ENCODE results near the gene OSBPL2.

GRCh38 chr20:62339647-62340062 is 101.3 kb downstream of the OSBPL2 start:
- no peak for TF ChIP-seq CTCF (IDR thresholded peaks at IDR 0.05 in 2 of 3, conservative IDR thresholded peaks at IDR 0.05 in 1 of 3; ENCODE audit: borderline replicate concordance in 1 of 3, insufficient read depth in 1 of 3, low read depth in 2 of 3, low read length in 2 of 3)
- TF ChIP-seq POLR2AphosphoS5 (IDR thresholded peaks at IDR 0.05; ENCODE audit: low read depth, low read length), result no peak
- no peak for TF ChIP-seq EZH2phosphoT487 (IDR thresholded peaks at IDR 0.05; ENCODE audit: borderline replicate concordance)
- TF ChIP-seq RAD21 (IDR thresholded peaks at IDR 0.05; ENCODE audit: low read depth), result no peak
- no peak for TF ChIP-seq EZH2 (IDR thresholded peaks at IDR 0.05)
- TF ChIP-seq EGR1 (IDR thresholded peaks at IDR 0.05; ENCODE audit: low read depth), result no peak
- TF ChIP-seq ATF3 (IDR thresholded peaks at IDR 0.05), result no peak
- no peak for TF ChIP-seq REST (IDR thresholded peaks at IDR 0.05; ENCODE audit: low read depth)

Measured in HCT116 (cell line).